GM18951 (cell line): ENCODE data around the gene MOGAT1.

Experiments
- POLR2A ChIP-seq: IDR thresholded peaks from 4 replicates; pipeline ENCODE4 v1.6.1; 2011; ENCODE audit warnings: mild to moderate bottlenecking; ENCODE audit not compliant: insufficient read length, insufficient read depth; ENCODE audit errors: extremely low read depth
- in situ Hi-C: fragments of 300-500 bp; cut with MboI; formaldehyde crosslinking; loops from one replicate; pipeline ENCODE4 v1.12.0; 2022; ENCODE audit warnings: low sequenced_read_pairs, mixed read lengths, inconsistent platforms; ENCODE audit not compliant: unreplicated experiment

Gene MOGAT1

DNA sequence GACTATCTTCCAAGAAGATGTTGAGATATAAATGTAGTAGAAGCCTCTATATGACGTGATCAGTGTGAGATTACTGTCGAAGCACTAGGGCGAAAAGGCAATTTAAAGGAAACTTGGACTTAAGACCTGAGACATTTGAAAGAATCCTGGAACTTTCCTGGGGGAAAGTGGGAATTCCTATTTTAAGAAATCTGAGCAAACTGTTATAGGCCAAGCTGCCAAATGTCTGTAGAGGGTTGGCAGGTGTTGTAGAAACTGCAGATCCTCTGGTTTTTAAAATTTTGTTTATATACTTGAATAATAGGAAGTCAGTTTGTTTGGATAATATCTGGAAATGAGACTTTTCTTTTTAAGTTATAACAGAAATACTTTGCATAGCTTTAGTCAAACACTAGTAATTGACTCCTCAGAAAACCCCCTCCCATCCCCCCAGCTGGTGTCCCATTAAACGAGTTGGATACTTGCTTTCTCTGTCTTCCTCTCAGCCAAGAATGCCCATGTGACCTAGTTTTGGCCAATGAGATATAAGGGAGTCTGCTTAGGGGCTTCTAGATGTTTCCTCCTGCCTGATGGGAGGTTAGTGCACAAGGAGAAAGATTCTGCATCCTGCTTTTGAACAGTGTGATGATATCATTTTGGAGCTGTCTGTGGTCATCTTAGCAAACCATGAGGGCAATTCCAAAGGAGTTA, 61.2 kb downstream of the MOGAT1 start:
- no peak for TF ChIP-seq POLR2A

DNA sequence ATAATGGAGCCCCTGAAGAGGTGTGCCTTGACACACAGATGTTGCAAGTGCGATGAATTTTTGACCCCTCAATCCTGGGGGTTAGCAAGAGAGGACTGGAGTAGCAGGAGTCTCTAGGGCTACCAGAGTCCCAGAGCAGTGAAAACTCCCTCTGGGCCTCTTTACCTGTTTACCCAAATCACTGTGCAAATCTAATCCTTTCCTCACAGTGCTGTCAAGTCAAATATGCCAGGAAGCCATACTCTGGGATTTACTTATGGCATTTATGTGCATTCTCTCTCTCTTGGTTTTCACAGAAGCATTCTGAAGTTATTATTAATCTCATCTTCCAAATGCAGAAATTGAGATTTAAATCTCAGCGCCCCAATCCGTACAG, 62.0 kb downstream of the MOGAT1 start:
- TF ChIP-seq POLR2A: no peak
- in situ Hi-C loops: no loop called here

More for the DNA sequence above, 61.2 kb downstream of the MOGAT1 start:
- in situ Hi-C loops: no loop called here

DNA sequence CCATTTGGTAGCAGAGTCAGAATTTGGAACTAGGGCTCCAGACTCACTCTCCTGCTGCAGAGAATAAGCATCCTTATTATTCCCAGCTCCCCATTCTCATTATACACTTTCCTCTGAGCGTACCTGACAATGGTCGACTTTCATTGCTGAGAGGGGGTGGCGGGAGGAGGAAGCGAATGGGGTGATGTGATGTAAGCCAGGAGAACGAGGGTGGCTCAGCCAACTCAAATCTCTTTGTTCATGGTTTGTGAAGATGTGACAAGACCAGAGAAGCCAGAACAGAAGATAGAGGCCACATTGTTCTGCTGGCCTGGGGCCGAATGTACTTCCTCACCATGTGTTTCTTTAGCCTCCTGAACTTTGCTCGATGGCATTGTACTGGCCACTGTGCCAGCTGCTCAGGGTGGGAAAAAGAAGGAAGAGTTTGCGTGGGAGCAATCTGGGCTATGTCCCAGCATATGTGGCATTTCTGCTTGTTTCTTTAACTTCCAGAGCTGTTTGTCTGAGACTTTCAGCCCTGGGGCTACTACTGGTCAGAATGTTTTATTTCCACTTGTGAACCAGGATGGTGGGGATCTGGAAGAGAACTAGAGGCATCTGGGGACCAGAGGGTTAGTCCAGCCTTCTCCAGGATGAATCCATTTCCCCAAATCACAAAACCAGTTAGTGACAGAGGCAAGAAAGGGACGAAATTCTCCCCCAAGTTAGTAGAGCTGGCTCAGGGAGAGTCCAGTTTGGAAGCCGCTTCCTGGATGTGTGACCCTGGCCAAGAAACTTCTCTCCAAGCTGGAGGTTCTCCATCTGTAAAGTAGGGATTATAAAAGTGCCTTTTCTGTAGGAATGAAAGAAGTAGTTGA, 62.6 kb downstream of the MOGAT1 start:
- in situ Hi-C loops: no loop called here
- no peak for TF ChIP-seq POLR2A

DNA sequence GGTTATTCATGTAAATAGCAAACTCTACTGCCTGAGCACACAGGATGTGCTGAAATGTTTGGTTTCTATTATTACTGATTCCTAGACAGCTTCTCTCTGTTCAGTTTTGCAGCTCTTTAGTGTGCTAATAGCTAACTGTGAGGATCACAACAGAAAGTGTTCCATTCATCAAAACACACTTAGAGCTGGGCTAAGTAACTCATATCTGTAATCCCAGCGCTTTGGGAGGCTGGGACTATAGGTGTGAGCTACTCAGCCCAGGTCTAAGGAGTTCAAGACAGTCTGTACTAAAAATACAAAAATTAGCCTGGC, 63.2 kb downstream of the MOGAT1 start:
- no peak for TF ChIP-seq POLR2A

DNA sequence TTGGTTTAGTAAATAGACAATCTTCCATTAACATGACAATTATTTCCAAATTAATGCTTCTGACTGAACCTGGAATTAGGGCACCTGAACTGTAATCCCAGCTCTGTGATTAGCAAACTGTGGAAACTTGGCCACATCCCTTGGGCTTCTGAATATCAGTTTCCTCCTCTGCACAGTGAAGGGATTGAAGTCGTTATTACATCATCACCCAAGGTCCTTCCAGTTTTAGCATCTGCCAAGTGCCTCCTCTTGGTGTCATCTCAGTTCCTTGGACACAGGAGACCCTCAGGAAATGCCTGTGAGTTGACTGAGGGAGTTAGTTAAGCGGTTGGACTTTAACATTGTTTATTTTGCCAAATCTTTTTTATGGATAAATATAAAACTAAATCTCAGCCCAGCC, 64.8 kb downstream of the MOGAT1 start:
- no peak for TF ChIP-seq POLR2A
- in situ Hi-C loops: no loop called here

More for the DNA sequence above, 63.2 kb downstream of the MOGAT1 start:
- in situ Hi-C loops: no loop called here

DNA sequence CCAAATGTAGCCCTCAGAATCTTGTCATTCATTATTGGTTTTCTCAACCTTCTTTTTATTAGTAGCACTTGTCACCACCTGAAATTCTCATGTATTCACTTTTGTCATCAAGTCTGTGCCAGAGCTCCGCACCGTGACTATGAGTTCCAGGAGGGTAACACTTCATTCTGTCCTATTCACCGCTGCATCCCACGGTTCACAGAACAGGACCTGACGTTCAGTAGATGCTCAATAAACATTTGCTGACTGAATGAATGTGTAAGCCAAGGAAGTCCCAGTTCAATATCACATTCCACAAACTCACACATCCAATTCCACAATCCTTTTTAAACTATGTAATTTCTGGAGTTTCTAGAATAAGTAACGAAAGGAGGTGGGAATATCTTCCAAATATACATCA, 65.5 kb downstream of the MOGAT1 start:
- in situ Hi-C loops: no loop called here
- no peak for TF ChIP-seq POLR2A

DNA sequence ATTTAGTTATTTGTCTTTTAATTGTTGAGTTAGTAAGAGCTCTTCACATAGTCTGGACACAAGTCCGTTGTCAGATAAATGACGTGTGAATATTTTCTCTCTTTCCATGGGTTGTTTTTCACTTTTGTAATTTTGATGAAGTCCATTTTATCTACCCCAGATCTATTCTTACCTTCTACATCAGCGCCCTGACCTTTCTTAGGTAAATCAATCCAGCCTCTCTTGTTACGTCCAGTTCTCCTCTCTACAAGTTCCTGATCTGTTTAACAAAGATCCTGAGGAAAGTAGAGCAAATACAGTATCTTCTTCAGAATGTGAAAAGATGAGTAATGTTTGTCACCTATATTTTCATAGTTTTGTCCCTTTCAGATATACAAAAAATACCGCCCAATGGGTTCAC, 66.9 kb downstream of the MOGAT1 start:
- in situ Hi-C loops: no loop called here
- TF ChIP-seq POLR2A: no peak

DNA sequence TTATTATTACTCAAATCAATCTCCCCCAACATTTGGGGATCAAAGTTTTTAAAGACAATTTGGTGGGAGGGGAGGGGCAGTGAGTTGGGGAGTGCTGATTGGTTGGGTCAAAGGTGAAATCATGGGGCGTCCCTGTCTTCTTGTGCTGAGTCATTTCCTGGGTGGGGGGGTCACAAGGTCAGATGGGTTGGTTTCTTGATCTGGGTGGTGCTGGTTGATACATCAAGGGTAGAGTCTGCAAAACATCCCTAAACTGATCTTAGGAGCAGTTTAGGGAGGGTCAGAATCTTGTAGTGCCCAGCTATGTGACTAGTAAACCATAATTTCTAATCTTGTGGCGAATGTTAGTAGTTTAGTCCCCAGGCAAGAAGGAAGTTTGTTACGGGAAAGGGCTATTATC, 67.4 kb downstream of the MOGAT1 start:
- in situ Hi-C loops: no loop called here
- TF ChIP-seq POLR2A: no peak

DNA sequence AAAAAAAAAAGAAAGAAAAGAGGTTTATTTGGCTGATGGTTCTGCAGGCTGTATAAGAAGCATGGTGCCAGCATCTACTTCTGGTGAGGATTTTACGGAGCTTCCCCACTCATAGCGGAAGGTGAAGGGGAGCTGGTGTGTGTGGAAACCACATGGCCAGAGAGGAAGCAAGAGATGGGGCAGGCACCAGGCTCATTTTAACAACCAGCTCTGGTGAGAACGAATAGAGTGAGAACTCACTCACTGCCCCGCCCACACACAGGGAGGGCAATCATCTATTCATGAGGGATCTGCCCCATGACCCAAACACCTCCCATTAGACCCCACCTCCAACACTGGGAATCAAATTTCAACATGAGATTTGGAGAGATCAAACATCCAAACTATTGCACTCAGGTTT, 68.5 kb downstream of the MOGAT1 start:
- TF ChIP-seq POLR2A: no peak
- in situ Hi-C loops: no loop called here

DNA sequence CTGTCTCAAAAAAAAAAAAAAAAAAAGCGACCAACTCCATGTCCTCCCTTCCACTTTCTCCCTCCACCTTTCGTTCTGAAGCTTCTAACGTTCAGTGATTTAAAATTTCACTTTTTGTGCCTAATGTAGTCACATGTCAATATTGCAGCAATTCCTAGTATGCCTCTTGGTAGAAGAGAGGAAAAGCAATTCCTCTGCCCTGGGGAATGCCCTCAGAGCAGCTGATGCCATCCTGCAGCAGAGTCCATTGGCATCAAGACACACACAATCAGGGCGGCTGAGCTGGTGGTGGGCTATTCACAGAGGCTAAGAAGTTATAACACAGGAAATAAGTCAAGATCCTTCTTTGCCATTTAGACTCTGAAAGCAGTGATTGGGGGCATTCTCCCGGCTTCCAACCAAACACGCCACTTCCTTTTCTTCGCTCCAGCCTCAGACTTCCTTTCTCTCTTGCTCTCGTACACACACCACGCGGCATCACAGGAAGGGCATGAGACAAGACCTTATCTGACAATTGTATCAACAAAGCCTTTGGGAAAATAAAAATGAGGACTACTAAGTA, 71.9 kb downstream of the MOGAT1 start:
- in situ Hi-C loops: no loop called here
- TF ChIP-seq POLR2A: no peak

DNA sequence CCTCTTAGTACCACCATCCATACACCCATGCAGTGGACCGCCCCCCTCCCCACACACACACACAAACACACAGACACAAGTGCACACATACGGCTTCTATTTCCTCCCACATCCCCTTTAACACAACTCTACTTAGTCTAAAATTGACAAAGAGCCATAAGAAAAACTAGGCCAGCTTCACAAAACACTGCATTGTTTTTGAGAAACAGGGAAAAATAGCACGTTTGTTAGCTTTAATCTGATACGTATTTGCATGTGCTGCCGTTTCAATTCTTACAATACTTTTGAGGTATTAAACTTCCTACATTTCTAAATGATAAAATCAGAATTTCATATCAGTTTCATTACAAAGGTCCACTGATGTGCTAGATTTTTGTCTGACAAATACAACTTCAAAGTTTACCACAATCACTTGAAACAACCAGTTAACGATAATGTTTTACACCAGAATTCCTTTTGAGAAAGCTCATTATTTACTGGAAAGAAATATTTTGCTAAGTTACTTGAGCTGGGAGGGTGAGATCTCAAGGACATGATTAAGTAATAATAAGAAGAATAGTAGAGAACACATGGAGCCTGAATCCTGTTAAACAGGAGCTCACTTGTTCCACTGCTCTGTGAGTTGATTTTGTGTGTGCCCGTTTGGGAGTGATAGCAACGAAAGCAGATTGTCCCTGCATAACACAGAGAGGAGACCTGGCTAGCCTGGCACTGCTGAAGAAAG, 74.5 kb downstream of the MOGAT1 start:
- no peak for TF ChIP-seq POLR2A
- in situ Hi-C loops: no loop called here

DNA sequence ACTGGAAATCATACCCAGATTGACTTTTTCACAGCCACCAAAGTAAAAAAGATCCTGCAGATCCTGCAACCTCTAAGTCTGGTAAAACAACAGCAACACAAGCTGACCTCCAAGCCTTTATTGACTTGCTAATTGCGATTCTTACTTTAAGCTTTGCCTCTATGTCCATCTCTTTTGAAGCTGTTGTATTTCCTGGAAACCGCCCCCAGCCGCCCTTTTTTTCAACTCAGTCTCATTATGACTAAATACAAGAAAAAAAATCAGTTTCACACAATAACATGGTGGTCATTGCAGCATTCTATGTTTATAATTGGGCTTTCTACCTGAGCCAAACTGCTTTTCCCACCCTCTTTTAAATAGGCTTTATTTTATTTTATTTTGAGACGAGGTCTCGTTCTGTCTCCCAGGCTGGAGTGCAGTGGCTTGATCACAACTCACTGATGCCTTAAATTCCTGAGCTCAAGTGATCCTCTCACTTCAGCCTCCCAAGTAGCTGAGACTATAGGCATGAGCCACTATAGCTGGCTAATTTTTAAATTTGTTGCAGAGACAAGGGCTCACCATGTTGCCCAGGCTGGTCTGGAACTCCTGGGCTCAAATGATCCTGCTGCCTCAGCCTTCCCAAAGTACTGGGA, 76.2 kb downstream of the MOGAT1 start:
- in situ Hi-C loops: no loop called here
- TF ChIP-seq POLR2A: no peak

DNA sequence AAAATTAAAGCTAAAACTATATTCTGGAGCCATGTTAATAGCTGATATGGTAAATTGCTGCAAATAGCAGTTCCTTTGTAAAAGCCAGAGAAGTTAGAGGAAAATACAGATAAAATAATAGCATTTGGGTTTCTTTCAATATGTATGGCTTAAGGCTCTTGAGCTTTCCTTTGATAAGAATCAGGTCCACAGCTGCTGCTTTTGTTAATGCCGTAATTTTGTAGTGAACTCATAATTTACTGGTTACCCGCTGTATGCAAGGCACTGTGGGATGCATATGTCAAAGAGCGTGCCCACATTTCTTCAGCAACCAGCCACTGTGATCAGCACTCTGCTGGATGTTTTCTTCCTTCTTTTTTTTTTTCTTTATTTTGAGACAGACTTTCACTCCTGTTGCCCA, 79.1 kb downstream of the MOGAT1 start:
- no peak for TF ChIP-seq POLR2A
- in situ Hi-C loops: no loop called here
